GM19372 (cell line): ENCODE data around the gene C2orf49.

Source experiments
- ATAC-seq: cut with Tn5 transposase; IDR thresholded peaks from one replicate; pipeline ENCODE4 v1.9.1; 2021; ENCODE audit warnings: mild to moderate bottlenecking, low read depth, moderate library complexity; ENCODE audit not compliant: unreplicated experiment

The C2orf49 gene

GRCh38 chr2:105380432-105381100, 43.2 kb downstream of the C2orf49 start:
- ATAC-seq: no peak

- no peak for ATAC-seq
Observed at GRCh38 chr2:105381101-105381668, 43.8 kb downstream of the C2orf49 start.

- ATAC-seq: no peak
Observed at GRCh38 chr2:105382177-105382576, 44.8 kb downstream of the C2orf49 start.

- ATAC-seq: no peak
Observed at GRCh38 chr2:105383432-105384166, 46.3 kb downstream of the C2orf49 start.

GRCh38 chr2:105384216-105384615, 46.9 kb downstream of the C2orf49 start:
- ATAC-seq: no peak

- no peak for ATAC-seq
Observed at GRCh38 chr2:105384861-105385260, 47.5 kb downstream of the C2orf49 start.

- ATAC-seq: no peak
Observed at GRCh38 chr2:105385731-105386540, 48.6 kb downstream of the C2orf49 start.

- ATAC-seq: no peak
Observed at GRCh38 chr2:105387225-105387624, 49.9 kb downstream of the C2orf49 start.

GRCh38 chr2:105388971-105389381, 51.6 kb downstream of the C2orf49 start:
- no peak for ATAC-seq

- ATAC-seq: no peak
Observed at GRCh38 chr2:105390454-105390853, 53.1 kb downstream of the C2orf49 start.

GRCh38 chr2:105391058-105391627, 53.8 kb downstream of the C2orf49 start:
- ATAC-seq: no peak

GRCh38 chr2:105391763-105392662, 54.7 kb downstream of the C2orf49 start:
- ATAC-seq: no peak

GRCh38 chr2:105393373-105394055, 56.2 kb downstream of the C2orf49 start:
- no peak for ATAC-seq

GRCh38 chr2:105394951-105395611, 57.7 kb downstream of the C2orf49 start:
- no peak for ATAC-seq

GRCh38 chr2:105395691-105396090, 58.4 kb downstream of the C2orf49 start:
- ATAC-seq: no peak

GRCh38 chr2:105396254-105397024, 59.1 kb downstream of the C2orf49 start:
- ATAC-seq: no peak

GRCh38 chr2:105397025-105397722, 59.8 kb downstream of the C2orf49 start:
- no peak for ATAC-seq
